ENCODE measurements around the gene HMMR.

HMMR gene

DNA sequence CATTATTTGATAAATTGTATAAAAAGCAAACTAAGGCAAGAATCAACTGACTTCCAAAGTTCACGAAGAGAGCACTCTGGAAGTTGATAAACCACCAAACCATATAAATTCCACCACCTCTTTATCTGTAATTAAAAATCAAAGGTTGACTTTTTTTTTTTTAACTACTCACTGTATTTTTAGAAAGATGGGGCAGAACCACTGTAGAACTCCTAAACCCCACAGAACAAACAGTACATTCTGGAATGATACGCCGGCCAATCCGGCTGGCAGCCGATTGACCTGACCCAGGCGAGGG is 23.5 kb upstream of the HMMR start:
- no peaks in the 10 kb centered on the region for H3K27me3 ChIP-seq (ENCODE audit: low read depth, low read length)
- H2AFZ ChIP-seq (ENCODE audit: low read depth, low read length) = peak overlapping the region; percentile 66
- H3K9ac ChIP-seq (ENCODE audit: low read length) = peak overlapping the region; percentile 64
- TF ChIP-seq EZH2phosphoT487 (IDR thresholded peaks at IDR 0.05; ENCODE audit: low read depth) = no peak
- TF ChIP-seq, protein P1, sequence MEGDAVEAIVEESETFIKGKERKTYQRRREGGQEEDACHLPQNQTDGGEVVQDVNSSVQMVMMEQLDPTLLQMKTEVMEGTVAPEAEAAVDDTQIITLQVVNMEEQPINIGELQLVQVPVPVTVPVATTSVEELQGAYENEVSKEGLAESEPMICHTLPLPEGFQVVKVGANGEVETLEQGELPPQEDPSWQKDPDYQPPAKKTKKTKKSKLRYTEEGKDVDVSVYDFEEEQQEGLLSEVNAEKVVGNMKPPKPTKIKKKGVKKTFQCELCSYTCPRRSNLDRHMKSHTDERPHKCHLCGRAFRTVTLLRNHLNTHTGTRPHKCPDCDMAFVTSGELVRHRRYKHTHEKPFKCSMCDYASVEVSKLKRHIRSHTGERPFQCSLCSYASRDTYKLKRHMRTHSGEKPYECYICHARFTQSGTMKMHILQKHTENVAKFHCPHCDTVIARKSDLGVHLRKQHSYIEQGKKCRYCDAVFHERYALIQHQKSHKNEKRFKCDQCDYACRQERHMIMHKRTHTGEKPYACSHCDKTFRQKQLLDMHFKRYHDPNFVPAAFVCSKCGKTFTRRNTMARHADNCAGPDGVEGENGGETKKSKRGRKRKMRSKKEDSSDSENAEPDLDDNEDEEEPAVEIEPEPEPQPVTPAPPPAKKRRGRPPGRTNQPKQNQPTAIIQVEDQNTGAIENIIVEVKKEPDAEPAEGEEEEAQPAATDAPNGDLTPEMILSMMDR (IDR thresholded peaks at IDR 0.05; ENCODE audit: low read depth, low read length) = no peak
- H3K4me3 ChIP-seq (ENCODE audit: low read length) = peak overlapping the region; percentile 75
- H3K4me1 ChIP-seq (ENCODE audit: low read length) = peaks cover 18% of the 10 kb centered on the region
- no peaks in the 10 kb centered on the region for H3K9me3 ChIP-seq (ENCODE audit: insufficient read depth, low read length)
- peak overlapping the region; percentile 77 for H3K4me2 ChIP-seq (ENCODE audit: low read length)
- peaks cover 21% of the 10 kb centered on the region for H4K20me1 ChIP-seq (ENCODE audit: insufficient read depth, low read length)
- H3K27ac ChIP-seq (ENCODE audit: low read length) = peak overlapping the region; percentile 7; the same call in 1 of the 2 replicates
- H3K79me2 ChIP-seq (ENCODE audit: low read length) = peaks cover 40% of the 10 kb centered on the region
- H3K36me3 ChIP-seq (replicated peaks; ENCODE audit: low read depth, low read length) = peaks cover 31% of the 10 kb centered on the region

DNA sequence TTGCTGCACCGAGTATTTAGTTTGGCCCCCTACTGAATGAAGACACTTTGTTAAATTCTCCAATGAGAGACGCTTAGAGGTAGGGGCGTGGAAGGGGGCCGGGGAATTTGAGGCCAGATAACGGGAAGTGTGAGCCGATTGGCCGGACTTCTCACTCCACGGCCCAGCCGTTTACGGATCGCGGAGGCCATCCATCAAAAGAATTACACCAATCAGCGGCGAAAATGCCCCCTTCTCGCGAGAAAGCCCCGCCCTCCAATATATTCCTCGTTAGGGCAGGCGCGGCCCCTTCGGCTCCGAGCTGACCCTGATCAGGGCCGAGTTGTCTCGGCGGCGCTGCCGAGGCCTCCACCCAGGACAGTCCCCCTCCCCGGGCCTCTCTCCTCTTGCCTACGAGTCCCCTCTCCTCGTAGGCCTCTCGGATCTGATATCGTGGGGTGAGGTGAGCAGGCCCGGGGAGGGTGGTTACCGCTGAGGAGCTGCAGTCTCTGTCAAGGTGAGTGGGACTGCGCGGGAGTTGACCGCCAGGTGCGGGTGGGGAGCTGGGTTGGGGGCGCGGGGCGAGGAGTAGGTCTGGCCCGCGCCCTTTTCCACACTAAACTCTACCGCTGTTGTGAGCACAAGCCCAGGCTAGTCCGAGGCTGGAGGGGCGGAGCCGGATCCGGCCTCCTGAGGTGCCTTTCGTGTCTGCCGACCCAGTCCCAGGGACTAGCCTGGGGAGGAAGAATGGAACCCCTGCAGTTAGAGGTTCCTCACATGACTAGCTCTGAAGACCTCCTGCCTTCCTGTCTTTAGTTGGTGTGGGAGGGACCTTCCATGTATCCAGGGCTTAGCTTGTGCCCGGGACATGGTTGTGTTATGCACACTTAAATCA is 22.9 kb upstream of the HMMR start, which contains the start of gene CCNG1:
CCNG1 (plus strand) TSS at position 287 of the 874 bp plus-strand sequence. CDS start 1,662 bp downstream, outside the sequence.
- Histone ChIP-seq H3K79me2 (ENCODE audit: low read length) (peaks cover 40% of the 10 kb centered on the region), H3K27me3 (ENCODE audit: low read depth, low read length) (no peaks in the 10 kb centered on the region), H3K9ac (ENCODE audit: low read length) (peak within 1 kb of the TSS; percentile 98), H3K36me3 (replicated peaks; ENCODE audit: low read depth, low read length) (peaks cover 37% of the 10 kb centered on the region), H2AFZ (ENCODE audit: low read depth, low read length) (peak within 1 kb of the TSS; percentile 66), H3K4me1 (ENCODE audit: low read length) (peaks cover 18% of the 10 kb centered on the region), H4K20me1 (ENCODE audit: insufficient read depth, low read length) (peaks cover 21% of the 10 kb centered on the region), H3K4me2 (ENCODE audit: low read length) (peak within 1 kb of the TSS; percentile 81), H3K4me3 (ENCODE audit: low read length) (peak within 1 kb of the TSS; percentile 96), H3K27ac (ENCODE audit: low read length) (peak within 1 kb of the TSS; percentile 73), H3K9me3 (ENCODE audit: insufficient read depth, low read length) (no peaks in the 10 kb centered on the region)
- TF ChIP-seq EZH2phosphoT487 (IDR thresholded peaks at IDR 0.05; ENCODE audit: low read depth) = no peak
- TF ChIP-seq, protein P1 (IDR thresholded peaks at IDR 0.05; ENCODE audit: low read depth, low read length) = no peak

DNA sequence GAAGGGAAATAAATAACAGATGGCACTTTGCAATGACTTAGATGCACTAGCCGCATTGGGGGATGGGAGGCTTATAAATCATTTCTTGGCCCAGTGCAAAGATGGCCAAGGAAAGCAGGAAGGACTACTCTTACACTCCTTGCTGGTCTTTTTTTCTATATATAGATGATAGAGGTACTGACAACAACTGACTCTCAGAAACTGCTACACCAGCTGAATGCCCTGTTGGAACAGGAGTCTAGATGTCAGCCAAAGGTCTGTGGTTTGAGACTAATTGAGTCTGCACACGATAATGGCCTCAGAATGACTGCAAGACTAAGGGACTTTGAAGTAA is 21.4 kb upstream of the HMMR start:
- no peaks in the 10 kb centered on the region for H3K27me3 ChIP-seq (ENCODE audit: low read depth, low read length)
- H3K9me3 ChIP-seq (ENCODE audit: insufficient read depth, low read length) = no peaks in the 10 kb centered on the region
- H3K4me2 ChIP-seq (ENCODE audit: low read length) = peak overlapping the region; percentile 81
- peak overlapping the region; percentile 96 for H3K4me3 ChIP-seq (ENCODE audit: low read length)
- H3K27ac ChIP-seq (ENCODE audit: low read length) = peak overlapping the region; percentile 73; the same call in 1 of the 2 replicates
- H3K79me2 ChIP-seq (ENCODE audit: low read length) = peaks cover 40% of the 10 kb centered on the region
- peaks cover 49% of the 10 kb centered on the region for H3K36me3 ChIP-seq (replicated peaks; ENCODE audit: low read depth, low read length)
- TF ChIP-seq, protein P1 (IDR thresholded peaks at IDR 0.05; ENCODE audit: low read depth, low read length) = no peak
- TF ChIP-seq EZH2phosphoT487 (IDR thresholded peaks at IDR 0.05; ENCODE audit: low read depth) = no peak
- no peak overlapping the region for H2AFZ ChIP-seq (ENCODE audit: low read depth, low read length)
- peak overlapping the region; percentile 98 for H3K9ac ChIP-seq (ENCODE audit: low read length)
- peaks cover 18% of the 10 kb centered on the region for H3K4me1 ChIP-seq (ENCODE audit: low read length)
- H4K20me1 ChIP-seq (ENCODE audit: insufficient read depth, low read length) = peaks cover 21% of the 10 kb centered on the region

DNA sequence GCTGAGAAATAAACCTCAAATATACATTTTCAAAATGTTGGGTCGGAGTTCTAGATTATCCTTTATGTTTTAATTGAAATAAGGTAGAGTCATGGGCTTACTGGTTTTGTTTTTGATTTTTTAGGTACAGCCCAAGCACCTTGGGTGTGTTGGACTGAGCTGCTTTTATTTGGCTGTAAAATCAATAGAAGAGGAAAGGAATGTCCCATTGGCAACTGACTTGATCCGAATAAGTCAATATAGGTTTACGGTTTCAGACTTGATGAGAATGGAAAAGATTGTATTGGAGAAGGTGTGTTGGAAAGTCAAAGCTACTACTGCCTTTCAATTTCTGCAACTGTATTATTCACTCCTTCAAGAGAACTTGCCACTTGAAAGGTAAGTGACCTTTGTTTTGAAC is 19.5 kb upstream of the HMMR start:
- Histone ChIP-seq H4K20me1 (ENCODE audit: insufficient read depth, low read length) (peaks cover 21% of the 10 kb centered on the region), H3K4me2 (ENCODE audit: low read length) (no peak overlapping the region), H3K36me3 (replicated peaks; ENCODE audit: low read depth, low read length) (peaks cover 61% of the 10 kb centered on the region), H3K79me2 (ENCODE audit: low read length) (peaks cover 40% of the 10 kb centered on the region), H3K4me3 (ENCODE audit: low read length) (no peak overlapping the region), H3K9ac (ENCODE audit: low read length) (no peak overlapping the region), H3K4me1 (ENCODE audit: low read length) (peaks cover 13% of the 10 kb centered on the region), H2AFZ (ENCODE audit: low read depth, low read length) (no peak overlapping the region), H3K27ac (ENCODE audit: low read length) (no peak overlapping the region), H3K27me3 (ENCODE audit: low read depth, low read length) (no peaks in the 10 kb centered on the region), H3K9me3 (ENCODE audit: insufficient read depth, low read length) (no peaks in the 10 kb centered on the region)
- TF ChIP-seq, protein P1 (IDR thresholded peaks at IDR 0.05; ENCODE audit: low read depth, low read length) = no peak
- no peak for TF ChIP-seq EZH2phosphoT487 (IDR thresholded peaks at IDR 0.05; ENCODE audit: low read depth)
